AG08396 (cell line): ENCODE data around the gene SLC38A10.

ENCODE experiments used
- DNase-seq: peaks from one replicate; pipeline ENCODE4 v3.0.0; 2012; ENCODE audit warnings: low spot score, mixed read lengths

The SLC38A10 gene

DNA sequence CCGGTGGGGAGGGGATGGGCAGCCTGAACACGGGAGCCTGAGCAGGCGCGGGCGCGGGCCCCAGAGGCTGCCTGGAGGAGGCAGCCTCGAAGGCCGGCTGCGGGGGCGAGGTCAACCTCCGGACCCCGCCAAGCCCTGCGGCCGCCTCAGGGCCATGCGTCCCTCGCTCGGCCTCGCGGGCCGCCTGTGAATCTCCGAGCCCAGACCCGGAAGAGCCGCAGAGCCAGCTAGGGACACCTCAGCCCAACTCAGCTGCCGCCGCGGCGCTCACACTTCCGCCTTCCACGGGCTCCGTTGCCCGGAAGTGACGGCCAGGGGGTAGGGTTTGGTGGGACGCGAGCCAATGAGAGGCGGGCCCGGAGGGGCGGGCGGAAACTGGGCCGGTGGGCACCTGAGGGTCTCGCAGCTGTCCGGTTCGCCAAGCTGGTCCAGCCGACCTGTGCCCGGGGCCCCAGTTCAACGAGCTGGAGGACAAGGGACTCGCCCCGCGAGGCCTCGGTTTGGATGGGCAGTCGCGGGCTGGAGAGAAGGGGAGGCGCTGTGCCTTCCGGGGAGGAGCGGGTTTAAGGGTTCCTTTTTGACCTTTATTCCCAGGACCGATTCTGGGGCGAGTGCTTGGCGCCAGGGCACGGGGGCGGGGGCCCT is at the start of gene SLC38A10:
Gene SLC38A10, minus strand, starts transcription at position 277 of the 645 bp plus-strand sequence. CDS start 386 bp downstream, outside the sequence.
- peak; percentile 99 for DNase-seq

DNA sequence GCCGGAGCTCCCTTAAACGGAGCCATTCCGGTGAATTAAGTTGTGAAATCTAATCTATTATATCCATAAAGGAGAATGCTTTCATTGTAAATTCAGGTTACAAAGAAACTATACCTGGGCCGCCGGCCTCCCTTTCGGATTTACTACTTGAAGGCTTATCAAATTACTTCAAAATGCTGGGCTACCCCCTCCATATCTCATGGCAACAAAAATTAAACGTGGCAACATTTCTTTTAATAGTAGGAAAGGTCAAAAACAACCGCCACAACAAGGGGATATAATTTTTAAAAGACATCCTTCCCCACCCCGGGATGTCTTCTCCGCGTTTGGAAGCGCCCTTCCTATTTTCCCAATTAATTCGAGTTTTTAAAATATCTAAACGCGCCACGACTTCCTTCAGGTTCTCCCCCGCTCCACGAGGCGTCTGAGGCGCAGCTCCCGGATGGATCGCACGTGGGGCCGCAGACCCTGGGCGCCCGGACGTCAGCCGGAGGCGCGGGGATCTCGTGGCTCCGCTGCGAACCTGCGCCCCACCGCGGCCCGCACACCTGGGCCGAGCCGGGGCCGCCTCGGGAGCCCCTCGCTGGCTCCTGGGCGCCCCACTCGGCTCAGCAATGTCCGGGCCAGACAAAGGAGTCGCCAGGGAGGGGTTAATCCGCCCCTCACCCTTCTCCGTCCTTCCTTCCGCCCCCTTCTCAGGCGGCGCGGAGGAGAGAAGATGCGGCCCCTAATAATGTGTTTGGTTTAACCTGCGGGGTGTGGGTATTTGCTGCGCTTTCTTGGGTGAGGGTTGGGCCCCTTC is 47.4 kb upstream of the SLC38A10 start:
- no peak for DNase-seq

DNA sequence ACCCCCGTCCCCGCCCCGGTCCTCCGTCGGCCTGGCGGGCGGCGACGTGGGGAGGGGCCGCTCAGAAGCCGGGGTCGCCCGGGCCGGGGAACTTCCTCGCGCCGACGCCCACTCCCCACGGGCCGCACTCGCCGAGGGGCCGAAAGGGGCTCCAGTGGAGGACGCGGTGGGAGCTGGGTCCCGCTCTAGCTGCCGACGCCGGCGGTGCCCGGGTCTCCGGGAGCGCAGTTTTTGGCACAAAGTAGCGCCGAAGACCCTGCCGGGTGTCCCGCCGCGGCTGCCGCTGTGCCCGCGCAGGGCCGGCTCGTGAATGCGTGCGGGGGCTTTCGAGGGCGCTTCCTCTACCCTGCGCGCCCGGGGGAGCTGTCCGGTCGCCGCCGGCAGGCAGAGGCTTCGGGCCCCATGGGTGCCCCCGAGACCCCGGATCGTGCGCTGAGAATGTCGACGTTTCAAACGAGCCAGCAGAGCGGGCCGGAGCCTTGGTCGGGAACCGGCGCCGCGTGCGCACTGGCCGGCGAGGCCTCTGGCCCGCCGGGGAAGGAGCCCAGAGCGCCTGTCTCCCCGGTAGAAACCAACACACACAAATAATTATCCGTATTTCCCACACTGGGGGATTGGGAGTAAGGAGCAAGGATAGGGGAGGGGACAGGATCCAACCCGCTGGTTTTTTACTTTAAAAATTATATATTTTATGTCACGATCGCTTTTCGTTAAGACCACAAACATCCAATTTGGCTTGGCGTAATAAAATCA is 46.6 kb upstream of the SLC38A10 start:
- no peak for DNase-seq

DNA sequence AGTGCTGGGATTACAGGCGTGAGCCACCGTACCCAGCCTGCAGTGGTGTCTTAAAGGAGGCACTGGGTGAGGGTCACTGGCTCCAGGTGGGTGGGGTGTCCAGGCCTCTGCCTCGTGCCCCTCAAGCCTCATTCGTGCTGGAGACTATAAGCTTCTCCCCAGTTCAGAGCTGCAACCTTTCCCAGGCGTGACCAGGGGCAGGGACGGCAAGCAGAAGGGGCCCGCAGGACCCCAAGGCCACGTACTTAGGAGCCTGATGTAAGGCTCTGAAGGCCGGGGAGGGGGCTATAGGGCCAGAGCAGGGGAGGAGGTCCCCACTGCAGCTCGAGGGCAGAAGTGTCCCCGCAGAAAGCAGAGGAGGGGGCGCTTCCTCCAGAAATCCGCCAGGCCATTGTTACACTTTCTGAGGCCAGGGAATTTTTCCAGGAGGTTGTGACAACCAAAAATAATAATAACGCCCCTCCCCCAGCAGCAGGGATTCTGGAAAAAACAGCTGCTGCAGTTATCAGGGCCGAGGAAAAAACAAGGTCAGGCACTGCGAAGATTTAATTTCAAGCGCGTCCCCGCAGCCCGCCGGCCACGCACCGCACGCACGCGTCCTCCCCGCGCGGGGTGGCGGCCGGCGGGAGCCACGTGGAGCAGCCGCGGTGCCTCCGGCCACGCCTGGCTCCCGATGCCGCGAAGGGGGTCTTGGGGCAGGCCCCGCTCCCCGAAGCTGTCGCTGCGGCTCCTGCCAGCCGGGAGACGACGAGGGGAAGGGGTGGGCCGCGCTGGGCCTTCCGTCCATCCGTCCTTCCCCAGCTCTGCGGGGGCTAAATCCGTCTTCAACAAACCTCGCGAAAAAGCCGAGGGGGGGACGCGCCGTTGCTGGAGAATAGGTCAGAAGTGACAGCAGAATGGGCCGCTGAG is 45.8 kb upstream of the SLC38A10 start:
- DNase-seq, result no peak

DNA sequence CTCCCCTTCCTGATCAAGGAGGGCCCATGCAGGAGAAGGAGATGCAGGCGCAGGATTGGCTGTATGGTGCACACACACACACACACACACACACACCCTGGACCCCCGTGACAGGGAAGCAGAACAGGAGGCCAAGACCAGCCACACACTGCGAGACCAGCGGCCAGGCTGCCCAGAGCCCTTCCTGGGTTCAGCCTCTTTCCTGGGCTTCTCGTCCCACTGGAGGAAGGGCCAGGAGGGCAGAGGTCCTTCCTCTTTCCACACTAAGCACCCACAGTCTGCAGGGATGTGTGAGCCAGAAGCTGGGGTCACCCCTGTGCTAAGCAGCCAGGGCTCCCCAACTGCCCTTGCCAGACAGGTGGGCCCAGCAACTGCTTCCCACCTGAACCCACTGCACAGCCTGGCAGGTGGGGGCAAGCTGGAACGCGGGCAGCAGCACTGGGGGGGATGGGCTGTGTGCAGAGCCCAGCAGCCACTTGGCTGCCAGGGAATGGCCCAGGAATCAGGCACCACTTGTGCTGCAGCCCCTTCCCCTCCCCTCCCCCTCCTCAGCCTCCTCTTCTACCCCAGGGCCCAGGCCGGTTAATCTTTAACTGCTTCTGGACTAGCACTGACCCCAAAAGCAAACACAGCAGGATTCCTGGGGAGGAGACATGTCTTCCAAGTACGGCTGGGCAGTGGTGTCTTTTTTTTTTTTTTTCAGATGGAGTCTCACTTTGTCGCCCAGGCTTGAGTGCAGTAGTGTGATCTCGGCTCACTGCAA is 44.6 kb upstream of the SLC38A10 start:
- DNase-seq, result no peak

DNA sequence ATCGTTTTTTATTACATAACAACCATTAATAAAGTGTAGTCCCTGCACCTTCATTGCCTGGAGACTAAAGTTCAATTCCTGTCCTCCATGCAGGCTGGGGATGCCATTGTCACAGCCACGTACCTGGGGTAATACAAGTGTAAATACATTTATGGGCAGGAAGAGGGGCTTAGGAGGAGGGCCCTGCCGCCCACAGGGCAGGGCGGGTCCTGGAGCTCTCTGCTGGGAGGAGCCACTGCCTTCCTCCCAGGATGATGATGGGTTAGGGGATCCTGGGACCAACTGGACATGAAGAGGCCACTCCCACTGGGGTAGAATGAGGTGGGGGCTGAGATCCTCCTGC is 44.1 kb upstream of the SLC38A10 start:
- DNase-seq, result no peak

DNA sequence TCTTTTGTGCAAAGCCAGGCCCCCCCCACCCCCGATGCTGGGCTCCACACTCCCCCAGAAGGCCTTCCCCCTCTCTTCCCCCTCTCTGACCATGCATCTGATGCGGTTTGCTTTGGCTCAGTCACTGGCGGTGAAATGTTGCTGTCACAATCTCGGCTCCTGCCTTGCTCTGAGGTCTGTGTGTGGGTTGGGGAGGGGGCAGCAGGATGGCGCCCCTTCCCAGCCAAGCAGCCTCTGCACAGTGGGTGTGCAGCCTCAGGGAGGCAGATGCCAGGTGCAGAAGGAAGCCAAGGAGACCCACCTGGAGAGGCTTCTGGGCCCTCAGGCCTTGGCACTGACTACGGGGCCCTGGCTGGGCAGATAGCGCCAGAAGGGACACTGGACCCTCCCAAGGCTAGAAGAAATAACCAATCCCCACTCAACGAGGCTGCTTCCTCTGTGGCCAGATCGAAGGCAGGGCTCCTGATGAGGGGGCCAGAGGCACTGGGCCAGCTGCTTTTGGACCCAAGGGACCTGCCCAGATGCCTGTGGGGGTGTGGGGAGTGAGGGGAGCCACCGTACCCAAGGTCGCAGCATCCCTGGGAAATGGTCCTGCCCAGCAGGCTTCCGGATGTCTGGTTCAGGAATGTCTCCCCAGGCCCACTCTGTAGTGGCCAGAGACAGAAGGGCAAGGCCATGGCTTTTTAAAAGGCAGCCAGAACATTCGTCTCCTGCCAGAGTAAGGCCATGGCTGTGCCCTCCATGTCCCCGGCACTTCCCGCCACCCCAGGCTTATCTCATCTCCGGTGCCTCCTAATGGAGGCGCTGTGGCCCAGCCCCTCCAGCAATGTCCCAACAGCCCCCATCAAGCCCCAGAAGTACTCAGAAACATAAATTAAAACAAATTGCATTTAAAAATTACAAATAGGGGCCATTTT is 43.4 kb upstream of the SLC38A10 start:
- no peak for DNase-seq

DNA sequence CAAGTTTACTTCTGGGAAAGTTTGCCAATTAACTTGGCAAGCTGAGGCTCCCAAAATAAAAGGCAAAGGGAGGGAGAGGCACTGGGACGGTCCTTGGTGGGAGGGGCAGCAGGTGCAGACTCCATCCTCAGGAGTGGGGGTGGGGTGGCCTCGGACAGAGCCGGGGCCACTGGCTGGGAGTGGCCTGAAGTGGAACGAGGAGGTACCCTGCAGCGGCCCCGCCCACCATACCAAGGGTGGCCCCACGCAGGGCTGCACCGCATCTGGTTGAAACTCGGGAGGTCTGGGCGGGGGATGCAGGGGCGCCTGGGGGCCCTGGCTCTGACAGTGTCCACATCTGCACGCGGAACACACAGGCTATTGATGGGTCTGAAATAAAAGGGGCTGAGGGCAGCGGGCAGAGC is 42.4 kb upstream of the SLC38A10 start:
- DNase-seq, result no peak

DNA sequence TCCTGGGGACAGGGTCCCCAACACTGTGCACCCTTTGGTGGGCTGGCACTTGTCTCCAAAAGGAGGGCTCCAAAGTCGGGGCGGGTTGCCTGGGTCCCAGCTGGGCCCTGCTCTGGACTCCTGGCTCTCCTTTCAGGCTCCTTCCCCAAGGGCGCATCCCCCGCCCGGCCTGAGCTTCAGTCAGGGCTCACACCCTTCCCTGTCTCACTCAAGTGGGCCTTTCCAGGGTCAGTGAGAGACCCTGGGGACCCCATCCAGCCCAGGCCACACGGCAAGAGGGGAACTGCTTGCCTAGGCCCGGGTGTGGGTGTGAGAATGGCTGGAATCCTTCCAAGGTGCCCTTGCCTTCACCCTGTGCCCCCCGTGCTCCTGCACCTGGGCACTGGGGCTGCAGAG is 41.8 kb upstream of the SLC38A10 start:
- DNase-seq, result no peak

DNA sequence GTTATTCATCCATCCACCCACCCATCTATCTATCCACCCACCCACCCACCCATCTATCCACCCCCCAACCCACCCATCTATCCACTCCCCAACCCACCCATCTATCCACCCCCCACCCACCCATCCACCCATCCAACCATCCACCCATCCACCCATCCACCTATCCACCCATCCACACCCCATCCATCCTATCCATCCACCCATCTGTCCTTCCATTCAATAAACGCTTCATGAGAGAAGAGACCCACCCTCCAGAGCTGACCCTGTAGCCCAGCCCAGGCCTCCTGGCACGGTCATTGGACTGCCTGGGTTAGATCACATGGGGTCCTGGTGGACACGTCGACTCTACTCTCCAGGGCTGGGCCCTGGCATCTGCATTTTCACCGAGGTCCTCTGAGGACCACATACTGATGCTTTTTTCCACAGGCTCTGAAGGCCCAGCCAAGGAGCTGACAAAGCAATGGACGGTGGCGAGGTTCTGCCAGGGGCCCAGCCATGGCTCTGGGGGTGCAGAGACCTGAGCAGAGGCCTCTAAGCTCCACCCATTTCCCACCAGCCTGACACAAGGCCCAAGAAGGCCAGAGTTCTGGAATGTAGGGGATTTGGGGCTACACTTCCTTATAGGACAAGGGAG is 41.3 kb upstream of the SLC38A10 start:
- no peak for DNase-seq

DNA sequence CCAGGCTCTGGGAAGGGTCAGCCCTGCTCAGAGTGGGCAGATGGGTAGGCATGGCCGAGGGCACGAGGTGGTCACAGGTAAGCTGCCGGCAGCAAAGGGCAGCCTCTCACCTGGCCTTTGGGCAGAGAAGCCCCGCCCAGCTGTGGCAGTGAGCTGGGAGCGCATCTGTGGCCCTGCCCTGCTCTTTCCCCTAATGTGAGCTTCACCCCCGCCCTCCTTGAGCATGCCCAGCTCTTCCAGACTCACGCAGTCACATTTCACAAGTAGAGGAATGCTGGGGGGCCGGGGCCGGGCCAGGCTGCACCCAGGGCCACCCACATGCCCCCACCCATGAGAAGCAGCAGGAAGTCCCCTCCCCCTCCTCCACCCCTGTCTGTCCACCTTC is 40.7 kb upstream of the SLC38A10 start:
- no peak for DNase-seq

DNA sequence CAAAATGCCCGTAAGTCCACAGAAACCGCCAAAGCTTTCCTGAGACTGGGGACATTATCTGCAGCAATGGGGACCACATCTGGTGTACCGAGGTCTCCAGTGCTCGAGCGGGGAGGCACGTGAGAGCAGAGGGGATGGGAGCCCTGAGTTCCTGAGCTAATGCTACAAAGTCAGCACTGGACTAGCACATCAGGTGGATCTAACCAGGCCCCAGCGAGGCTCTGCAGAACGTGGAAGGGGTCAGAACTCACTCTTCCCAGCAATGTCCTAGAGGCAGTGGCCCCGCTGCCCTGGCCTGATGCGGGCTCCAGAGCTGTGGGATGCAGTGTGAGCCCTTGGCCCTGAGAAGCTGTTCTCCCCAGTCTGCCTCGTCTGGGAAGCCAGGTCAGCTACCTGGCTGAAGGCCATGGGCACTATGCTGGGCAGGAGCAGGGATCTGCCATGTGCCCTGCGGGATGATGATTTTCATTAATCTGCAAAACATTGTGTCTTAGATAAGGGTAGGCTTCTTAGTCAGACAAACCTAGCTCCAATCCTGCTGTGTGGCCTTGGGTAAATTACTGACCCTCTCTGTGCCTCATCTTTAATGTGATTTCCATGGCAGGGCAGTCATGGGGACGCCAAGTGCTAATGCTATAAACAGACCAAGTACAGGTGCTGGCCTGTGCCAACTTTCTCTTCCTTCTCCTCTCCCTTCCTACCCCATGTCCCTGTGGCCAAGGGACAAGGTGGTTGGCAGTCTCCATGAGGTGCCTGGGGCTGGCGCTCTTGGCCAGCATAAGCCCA is 40.1 kb upstream of the SLC38A10 start:
- no peak for DNase-seq

DNA sequence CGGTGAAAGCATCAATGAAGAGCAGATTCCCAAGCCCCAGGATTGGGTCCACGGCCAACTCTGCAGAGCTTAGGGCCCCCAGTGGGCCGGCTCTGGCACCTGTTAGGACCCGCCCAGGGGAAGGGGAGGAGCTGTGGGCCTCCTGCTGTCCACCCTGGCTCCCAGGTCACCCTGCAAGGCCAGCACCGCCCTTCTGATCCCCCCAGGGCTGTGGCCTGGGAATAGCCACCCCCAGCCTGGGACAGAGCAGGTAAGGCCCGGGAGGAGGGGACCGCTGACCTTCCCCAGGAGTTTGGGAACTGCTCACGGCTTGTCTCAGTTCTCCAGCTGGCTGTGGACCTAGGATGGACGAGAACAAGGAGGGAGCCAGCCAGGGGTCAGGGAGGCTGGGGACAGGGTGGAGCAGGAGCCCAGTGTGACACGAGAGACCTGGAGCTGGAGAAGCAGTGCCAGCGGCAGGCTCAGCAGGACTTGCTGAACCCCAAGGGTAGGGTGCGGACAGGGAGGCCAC is 39.3 kb upstream of the SLC38A10 start:
- no peak for DNase-seq

DNA sequence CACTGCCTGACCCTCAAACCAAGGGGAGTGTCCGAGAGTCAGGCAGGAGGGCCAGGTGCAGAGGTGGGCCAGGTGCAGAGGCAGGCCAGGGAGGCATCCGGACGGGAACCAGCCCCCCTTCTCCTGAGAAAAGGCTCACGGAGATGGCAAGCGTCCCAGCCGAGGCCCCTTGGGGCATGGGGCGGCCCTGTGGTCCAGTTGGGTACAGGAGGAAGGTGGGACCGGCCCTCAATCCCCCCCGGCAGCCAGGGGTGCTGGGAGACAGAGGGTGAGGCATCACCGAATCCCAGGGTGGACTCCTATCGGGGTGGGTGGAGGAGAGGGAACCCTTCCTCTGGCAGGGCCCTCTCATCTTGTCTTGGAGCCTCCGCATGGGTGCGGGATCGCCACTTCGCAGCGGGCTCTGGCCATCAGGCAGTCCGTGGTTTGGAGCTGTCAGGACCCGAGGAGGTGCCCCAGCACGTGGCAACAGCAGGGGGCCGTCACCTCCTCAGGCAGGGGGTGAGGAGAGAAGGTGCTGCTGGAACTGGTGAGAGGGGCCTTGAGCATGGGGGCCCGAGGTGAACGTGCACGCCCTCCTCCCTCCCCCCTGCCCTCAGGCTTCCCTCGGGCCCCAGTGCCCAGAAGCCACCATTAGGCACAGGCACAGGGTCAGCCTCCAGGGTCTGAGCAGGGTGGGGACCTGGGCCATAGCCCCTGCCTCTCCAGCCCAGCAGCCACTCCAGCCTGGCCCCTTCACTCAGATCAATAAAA is 38.7 kb upstream of the SLC38A10 start:
- DNase-seq, result no peak

DNA sequence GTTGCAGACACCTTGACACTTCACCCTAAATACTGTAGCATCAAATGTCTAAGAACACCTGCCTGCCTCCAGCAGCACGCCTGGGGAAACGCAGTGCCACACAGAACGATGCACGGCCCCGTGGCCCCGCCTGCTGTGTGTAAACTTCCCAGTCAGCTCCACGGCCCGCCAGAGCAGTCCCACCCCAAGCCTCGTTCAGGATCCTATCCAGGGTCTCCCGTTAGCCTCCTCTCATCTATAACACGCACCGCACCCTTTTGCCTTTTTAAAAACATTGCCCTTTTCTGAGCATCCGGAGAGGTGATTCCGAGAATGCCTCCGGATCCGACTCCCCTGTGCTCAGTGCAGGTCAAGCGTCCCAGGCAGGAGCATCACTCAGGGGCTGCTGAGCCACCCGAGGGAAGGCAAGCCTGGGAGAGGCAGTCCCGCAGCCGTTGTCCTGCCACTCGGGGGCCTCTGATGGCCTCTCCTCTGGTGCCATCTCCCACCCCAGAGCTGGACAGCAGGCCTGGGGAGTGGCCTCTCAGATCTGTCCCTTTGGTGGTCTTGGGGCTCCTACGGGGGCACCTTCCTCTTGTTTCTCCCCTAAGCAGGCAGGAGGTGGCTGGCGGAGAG is 37.9 kb upstream of the SLC38A10 start:
- DNase-seq, result no peak

DNA sequence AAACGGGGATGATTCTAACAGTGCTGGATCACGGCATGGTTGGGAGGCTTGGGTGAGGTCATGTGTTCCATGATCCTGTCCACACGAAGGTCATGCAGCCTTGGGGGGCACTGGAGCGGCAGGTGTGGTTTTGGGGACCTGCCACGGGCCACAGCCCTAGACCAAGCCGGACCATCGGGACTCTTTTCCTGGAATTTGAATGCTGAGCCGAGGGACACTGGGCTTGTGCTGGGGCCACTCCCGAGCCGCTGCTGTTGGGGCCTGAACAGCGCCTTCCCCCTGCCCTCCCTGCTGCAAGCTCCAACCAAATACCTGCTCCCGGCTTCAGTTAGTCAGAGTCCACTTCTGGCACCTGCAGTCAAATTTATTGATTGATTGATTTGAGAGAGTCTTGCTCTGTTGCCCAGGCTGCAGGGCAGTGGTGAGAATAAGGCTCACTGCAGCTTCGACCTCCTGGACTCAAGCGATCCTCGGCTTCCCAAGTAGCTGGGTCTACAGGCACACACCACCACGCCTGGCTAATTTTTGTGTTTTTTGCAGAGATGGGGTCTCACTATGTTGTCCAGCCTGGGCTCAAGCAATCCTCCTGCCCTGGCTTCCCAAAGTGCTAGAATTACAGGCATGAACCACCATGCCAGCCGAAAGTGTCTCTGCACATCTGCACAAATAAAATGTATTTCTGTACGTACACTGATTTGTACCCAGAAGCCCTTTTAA is 37.2 kb upstream of the SLC38A10 start:
- DNase-seq, result no peak

DNA sequence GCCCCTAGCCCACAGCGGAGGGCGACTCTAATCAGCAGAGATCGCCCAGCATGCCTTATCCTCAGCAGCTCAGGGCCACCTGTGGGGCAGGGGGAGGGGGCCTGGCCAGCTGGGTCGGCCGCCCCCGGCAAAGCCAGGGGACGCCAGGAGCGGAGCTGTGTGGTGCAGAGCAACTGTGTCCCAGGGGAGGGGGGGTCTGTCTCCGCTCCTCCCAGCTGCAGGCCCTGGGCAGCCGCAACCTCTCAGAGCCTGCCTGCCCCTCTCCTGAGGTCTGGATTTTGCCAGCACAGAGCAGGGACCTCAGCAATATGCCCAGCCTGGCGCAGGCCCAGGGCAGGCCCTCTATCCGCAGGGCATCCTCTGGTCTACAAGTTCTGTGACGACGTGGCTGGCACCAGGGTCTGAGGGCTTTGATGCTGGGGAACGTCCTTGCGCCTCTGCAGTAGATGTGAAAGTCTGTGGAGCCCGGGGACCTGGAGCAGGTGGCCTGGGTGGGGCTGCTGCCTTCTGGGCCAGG is 36.5 kb upstream of the SLC38A10 start:
- no peak for DNase-seq
